ENCODE data around the gene KRTAP22-2.

The KRTAP22-2 gene

DNA sequence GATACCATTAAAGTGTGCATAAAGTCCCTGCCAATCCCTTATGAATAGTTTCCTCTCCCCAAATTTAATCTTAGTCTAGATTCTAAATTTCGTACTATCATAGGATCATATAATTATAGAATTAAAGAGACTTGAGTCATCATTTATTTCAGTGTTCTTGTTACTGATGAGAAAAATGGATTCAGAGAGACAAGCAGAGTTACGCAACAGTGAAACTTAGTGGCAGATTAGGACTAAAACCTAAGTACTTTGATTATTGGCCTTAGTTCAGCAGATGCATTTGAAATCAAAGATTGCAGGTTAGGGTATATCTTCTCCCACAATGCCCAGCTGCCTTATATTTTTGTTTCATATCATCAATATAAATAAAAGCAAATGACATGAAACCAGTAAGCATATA, 28.2 kb downstream of the KRTAP22-2 start:
- no peak for DNase-seq

DNA sequence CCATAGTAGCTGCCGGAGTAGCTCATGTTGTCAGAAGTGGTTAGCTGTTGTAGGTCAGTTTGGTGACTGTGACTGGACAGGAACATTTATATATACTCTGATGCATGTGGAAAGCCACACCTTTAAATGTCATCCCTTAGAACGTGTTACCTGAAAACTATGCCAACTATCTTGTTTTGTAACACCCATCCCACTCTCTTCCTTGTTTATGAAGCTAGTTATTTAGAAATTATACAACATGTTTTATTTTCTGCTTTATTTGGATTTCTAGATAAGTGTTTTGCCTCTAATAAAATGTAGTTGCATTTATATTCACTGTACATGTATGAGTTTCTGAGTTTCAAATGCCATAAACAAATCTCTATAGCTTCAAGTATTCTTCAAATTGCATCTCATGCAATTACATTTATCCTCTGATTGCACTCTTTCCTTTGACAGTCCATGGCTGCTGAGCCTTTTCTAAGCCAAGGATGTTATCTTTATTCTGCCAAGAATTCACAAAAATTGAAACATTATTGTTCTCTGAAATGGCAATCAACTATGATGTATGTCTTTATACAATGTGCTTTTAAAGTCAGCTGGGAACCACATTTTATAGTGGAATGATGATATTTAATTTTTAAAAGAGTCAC, 28.8 kb downstream of the KRTAP22-2 start, which contains the start of gene KRTAP19-7:
Gene KRTAP19-7 (minus strand): TSS at position 51 of the 632 bp plus-strand sequence. CDS start 25 bp downstream, at position 26.
- DNase-seq, result no peak

DNA sequence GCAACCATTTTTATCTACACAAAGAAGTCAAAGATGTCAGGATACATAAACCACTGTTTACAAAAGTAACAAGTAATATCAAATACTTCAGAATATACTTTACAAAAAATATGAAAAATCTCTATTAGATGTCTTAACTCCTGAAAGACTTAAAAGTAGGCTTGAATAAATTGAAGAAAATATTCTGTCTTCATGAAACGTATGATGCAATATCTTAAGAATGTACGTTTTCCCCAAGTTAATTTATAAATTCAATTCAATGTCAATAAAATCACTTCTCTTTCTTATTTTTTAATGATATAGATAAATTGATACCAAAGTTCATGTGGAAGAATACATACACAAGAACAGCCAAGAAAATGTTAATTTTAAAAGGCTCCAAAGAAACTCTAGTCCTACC, 35.1 kb downstream of the KRTAP22-2 start:
- no peak for DNase-seq

DNA sequence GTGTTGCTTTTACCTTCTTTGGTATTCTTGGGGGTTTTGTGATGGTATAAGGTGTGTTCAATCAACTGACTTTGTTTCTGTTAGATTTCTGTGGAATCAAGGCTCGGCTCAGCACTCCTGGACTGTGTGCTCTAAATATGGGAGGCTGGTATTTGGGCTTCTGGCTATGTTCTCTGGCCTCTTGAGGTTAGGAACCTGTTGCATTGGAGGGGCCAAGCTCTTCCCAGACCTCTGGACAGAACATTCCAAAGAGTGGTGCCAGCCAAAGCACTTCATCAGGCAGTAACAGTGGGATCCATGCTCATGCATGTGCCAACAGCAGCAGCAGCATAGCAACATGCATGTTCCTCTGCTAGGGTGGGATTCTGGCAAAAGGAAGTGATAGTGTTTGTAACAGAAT, 37.4 kb downstream of the KRTAP22-2 start:
- no peak for DNase-seq

DNA sequence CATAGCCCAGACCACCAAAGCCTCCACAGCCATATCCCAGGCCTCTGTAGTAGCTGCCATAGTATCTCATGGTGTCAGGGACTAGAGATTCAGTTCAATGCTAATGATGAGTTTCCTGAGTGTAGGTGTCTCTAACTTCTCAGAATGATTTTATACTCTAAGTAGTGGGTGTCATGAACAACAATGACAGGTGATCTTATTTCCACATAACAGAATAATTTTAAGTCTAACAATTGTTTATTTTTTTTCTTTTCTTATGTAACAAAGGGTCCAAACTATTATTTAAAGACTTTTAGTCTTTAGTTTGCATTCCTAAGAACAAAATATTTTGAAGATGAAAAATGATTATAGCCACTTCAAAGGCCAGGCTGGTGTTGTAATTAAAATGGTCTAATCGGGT, 48.4 kb downstream of the KRTAP22-2 start, which contains the start of gene KRTAP19-6:
Gene KRTAP19-6 (minus strand): TSS at position 101 of the 400 bp plus-strand sequence. CDS start 31 bp downstream, at position 70.
- no peak for DNase-seq
